HL-60/S4 treated with retinoic acid at 250 ng/mL for 4 days and 3 days (cell line): Measurements from ENCODE around the gene PRSS2.

ENCODE experiments used
- in situ Hi-C: fragments of 300-500 bp; cut with MboI; formaldehyde crosslinking; loops from 2 replicates; pipeline ENCODE4 v1.7.0; 2022; ENCODE audit warnings: low sequenced_read_pairs

PRSS2 gene

DNA sequence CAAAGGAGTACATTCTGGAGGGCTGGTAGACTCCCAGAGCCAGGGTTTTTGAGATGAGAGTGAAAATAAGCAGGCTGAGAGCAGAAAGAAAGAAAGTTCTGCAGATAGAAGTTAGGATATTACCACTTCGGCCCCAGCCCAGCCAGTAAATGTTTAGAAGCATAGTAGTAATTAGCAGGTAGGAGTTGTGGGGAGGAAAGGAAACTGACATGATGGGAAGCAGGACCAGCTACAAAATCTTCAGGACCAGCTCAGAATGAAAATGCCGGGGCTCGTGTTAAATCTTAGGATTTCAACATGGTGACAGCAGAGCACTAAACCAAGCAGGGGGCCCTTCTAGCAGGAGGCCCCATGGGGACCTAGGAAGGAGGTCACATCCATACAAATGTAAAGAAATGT is 28.7 kb downstream of the PRSS2 start:
- in situ Hi-C loops, result loop anchor here (25.0 kb wide), 1 partner anchor 162 kb away; no protein-coding TSS in a partner anchor

DNA sequence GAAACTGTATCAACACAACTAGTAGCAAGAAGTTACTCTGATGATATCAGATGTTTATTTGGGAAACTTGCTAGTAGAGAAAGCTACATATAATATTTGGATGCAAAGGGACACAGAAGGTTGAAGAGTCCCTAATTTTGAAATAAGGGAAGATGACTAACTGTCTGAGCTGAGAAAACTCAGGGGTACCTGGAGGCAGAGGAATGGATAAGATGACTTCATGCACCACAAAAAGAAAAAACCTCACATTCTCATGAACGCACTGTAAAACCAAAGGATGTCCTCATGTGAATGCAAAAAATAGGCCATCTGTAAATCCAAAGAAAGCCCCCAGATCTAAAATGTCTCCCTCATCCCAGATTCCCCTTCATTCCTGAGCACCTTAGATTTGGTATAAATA is 29.3 kb downstream of the PRSS2 start:
- in situ Hi-C loops, result no loop called here

DNA sequence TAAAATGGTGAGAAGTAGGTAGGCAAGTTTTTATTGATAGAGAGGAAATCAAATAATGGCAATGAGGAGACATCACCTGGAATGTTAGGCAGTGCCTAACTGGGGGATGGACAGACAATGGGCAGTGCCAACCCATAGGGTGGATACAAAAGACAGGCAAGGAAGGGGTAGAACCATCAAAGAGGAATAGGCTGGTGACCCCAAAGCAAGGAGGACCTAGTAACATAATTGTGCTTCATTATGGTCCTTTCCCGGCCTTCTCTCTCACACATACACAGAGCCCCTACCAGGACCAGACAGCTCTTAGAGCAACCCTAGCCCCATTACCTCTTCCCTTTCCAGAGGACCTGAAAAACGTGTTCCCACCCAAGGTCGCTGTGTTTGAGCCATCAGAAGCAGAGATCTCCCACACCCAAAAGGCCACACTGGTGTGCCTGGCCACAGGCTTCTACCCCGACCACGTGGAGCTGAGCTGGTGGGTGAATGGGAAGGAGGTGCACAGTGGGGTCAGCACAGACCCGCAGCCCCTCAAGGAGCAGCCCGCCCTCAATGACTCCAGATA is 30.0 kb downstream of the PRSS2 start:
- in situ Hi-C loops, result no loop called here

DNA sequence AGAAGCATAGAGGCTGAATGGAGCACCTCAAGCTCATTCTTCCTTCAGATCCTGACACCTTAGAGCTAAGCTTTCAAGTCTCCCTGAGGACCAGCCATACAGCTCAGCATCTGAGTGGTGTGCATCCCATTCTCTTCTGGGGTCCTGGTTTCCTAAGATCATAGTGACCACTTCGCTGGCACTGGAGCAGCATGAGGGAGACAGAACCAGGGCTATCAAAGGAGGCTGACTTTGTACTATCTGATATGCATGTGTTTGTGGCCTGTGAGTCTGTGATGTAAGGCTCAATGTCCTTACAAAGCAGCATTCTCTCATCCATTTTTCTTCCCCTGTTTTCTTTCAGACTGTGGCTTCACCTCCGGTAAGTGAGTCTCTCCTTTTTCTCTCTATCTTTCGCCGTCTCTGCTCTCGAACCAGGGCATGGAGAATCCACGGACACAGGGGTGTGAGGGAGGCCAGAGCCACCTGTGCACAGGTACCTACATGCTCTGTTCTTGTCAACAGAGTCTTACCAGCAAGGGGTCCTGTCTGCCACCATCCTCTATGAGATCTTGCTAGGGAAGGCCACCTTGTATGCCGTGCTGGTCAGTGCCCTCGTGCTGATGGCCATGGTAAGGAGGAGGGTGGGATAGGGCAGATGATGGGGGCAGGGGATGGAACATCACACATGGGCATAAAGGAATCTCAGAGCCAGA is 31.0 kb downstream of the PRSS2 start:
- in situ Hi-C loops, result no loop called here

DNA sequence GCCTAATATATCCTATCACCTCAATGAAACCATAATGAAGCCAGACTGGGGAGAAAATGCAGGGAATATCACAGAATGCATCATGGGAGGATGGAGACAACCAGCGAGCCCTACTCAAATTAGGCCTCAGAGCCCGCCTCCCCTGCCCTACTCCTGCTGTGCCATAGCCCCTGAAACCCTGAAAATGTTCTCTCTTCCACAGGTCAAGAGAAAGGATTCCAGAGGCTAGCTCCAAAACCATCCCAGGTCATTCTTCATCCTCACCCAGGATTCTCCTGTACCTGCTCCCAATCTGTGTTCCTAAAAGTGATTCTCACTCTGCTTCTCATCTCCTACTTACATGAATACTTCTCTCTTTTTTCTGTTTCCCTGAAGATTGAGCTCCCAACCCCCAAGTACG is 31.5 kb downstream of the PRSS2 start:
- in situ Hi-C loops, result no loop called here

DNA sequence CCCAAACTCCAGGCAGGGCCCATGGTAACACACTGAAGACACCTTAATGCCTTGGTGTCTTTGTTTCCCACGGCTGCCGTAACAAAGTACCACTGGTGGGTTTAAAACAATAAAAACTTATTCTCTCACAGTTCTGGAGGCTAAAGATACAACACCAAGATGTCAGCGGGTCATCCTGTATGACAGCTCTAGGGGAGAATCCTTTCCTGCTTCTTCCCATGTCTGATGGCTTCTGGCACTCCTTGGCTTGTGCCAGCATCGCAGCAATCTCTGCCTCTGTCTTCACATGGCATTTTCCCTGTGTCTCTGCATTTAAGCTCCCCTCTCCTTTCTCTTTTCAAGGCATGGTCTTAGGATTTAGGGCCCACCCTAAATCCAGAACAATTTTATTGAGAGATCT is 33.1 kb downstream of the PRSS2 start:
- in situ Hi-C loops, result no loop called here

DNA sequence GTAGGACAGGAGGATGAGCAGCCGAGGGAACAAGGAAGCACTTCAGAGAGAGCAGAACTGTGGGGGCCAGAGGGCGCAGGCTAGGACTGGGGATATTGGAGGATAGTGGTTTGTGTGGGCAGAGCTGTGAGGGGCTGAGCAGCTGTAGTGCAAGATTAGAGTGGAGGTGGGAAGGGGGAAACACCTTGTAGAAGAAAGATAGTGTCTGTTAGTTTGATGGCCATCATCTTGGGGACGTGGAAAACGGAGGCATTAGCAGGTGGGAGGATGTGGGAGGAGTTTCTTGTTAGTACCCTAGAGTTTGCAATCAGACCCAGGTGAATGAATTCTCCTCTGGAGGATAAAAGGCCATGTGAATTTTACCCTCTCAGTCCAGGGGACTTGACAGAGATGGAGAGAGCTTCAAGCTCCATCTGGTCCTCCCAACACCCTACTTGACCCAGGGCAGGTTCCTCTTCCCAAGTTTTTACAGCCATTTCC is 34.0 kb downstream of the PRSS2 start:
- in situ Hi-C loops, result no loop called here

DNA sequence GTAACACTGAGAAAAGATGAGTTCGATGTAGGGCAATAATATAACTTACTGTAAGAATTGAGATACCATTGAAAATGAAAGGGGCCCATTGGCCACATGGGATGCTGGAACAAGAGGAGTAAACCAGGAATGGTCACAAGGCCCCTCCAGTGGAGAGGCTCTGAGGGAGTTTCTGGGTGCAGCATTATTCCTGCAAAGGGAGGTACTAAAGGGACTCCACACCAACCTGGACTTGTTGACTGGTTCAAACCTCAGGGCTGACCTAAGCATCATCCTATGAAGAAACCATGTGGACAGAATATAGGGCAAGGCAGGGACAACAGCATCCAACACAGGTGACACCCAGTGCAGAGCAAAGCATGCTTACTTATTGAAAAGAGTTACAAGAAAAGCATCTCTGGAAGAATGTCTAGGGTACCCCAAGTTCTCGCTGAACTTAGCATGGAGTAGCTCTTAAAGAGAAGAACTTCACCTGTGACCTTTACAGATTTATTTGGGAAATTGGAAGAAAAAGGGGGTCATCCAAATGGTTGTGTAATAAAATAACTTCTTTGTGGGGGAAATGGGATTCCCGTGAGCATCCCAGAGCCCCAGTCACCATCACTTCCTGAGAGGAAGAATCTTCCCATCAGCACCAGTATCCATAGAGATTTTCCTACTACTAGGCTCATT is 34.7 kb downstream of the PRSS2 start:
- in situ Hi-C loops, result no loop called here

DNA sequence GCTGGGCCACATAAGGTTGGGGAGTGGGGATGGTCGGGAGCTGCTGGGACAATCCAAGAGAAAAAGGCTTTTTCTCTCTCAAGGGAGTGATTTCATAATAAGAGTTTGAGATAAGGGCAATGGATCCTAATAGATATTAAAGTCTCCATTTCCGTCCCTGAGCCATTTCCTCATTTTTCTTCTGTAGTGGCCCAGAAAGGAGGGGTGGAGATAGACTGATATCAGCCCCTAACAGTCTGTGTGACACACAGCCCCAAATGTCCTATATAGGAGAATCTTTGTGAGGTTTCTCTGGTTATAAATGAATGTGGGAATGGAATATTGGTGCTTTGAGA is 35.2 kb downstream of the PRSS2 start:
- in situ Hi-C loops, result no loop called here

DNA sequence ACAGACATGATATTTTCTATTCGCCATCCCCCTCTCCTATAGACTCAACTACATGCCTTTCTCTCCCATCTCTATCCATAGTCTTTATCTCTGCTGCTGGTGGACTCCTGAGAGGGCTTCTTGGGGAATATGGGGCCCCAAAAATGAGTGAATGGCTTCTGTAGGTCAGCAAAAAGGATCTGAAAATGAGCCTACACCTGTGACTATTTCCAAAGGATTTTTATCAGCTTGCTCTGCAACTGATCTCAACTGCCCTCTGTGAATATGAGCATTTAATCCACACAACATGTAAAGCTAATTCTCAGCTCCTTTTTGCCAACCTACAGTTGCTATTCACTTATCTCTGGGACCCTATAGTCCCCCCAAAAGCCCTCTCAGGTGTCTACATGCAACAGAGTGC is 36.2 kb downstream of the PRSS2 start:
- in situ Hi-C loops, result no loop called here

DNA sequence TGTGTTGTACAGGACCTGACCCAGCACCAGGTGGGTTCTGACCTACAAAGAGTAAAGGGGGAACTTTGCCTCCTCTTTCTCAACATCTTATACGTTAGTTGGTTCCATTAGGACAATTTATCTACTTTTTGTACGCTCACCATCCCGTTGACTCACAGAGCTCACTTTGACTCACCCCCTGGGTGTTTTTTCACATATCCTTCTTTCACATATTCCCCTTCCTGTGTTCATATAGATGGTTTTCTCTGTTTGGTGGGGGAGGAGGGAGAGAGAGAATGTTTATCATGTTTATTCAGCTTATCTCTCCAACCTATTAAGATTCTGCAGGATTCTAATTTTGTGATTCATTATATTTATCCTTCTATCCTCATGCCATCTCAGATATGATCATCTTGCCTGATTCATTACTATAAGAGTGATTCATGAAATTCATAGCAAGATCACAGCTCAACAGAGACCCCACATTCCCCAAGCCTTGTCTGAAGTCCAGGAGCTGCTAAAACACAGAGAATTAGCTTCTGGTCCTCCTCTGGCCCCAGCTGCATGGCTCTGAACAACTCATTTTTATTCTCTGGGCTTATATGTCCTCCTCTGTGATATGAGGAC is 37.2 kb downstream of the PRSS2 start:
- in situ Hi-C loops, result no loop called here

DNA sequence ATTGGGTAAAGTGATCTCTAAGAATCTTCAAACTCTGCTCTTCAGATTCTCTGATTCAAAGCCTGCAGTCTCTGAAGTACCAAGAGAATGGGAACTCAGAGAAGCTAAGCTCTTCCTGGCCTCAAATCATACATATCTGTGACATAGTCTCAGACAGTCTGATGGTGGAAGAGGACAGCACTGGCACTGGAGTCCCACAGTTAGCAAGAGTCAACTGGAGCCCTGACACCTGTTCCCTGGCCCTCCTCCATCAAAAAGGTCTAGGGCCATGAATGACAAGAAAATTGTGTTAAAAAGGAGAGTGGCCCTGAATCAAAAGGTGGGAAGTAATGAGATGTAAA is 37.7 kb downstream of the PRSS2 start:
- in situ Hi-C loops, result no loop called here

DNA sequence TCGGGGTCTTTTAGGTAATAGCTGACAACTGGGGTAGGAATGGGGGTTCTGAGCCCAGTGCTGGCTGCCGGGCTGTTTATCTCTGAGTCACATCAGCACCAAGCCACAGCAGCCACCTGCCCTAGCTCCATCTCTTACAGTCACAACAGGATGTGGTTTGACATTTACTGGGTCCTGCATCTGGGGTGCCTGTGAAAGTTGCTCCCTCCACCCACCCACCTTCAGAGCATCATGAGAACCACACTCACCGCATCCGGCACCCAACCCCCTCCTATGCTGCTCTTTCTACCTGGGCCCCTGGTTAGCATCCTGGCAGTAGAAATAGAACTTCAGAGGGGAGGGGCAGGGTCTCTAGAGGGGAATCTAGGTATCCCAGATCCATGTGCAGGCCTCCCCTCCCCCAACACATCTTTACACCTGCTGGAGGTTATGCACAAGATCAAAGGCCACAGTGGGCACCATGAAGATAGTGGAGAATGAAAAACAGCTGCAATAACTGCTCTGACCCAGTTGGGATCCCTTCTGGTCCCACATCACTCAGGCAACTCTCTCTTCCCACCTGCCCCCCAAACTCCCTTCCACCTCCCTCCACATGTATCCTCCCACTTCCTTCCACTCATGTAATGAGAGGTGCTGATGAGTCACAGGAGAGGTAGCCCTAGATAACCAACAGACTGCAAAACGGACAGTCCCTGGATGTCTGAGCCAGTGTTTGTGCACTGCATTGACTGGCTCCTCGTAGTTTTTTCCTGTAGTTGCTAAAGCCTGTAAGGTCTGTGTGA is 38.2 kb downstream of the PRSS2 start:
- in situ Hi-C loops, result no loop called here

DNA sequence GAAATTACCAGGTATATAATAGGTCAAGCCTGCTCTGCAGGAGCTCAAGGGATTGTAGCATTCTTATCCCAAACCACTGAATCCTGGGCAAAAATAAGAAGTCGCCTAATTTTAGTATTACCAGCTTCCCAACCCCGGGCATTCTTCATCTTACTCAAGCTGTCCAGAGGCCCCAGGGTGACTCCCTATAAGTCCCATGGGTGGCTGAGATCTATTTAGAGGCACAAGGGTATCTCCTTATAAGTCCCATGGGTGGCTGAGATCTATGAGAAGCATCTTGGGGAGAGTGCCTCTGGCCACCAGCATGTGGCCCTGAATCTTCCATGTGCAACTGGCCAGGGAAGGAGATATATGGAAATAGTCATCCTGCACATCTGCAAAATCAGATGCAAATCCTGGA is 38.9 kb downstream of the PRSS2 start:
- in situ Hi-C loops, result no loop called here

DNA sequence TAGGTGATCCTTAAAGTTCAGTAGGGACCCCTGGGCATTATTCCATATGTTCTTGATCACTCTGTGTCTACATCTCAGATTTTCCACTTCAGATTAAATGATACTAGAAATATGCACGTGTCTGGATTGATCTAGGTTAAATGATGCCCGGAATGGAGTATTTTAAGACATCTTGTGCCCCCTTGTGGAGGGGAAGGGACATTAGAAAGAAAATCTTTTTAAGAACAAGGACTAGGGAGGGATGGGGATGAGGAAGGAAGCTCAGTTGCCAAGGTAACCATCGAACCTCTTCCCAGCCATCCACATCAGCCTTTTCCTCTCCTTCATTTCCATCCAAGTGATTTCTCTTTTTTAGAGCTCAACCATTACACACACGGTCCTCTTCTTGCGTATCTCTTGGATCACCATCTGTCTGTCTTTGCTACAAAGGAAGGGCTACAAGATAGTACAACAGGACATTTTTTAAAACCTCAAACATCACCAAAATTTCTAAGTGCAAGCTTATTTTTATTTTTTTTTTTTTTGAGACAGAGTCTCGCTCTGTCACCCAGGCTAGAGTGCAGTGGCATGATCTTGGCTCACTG is 40.5 kb downstream of the PRSS2 start:
- in situ Hi-C loops, result no loop called here

DNA sequence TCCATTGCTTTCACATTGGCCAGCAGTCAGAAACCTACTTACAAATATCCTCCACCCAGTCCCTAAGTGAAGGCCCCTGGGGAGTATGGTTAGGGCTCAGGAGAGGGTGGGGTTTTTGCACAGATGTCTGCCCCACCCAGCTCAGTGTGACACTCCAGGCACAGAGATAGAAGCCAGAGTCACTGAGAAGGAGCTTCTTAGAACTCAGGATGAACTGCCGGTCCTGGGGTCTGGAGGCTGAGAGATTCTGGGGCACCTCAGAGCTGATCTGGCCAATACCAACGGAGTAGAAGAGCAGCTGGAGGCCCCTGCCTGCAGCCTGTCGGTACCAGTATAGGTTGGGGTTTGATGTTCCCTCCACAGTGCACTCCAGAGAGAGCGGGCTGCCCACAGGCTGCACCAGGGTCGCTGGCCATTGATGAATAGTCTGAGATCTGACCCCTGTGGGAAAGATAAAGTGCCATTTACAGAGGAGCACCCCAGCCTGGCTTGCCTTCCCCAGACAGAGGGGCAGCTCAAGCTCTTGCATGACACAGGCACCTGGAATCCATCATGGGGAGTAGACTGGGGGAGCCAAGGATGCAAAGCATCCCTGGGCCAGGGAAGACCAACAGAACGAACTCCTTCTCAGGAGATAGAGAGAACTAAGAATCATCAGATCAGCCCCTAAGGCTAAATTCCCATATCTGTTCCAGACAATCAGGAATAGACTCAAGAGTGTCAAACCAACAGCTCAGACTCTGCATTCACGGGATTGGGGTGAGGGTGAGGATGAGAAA is 41.9 kb downstream of the PRSS2 start:
- in situ Hi-C loops, result no loop called here

DNA sequence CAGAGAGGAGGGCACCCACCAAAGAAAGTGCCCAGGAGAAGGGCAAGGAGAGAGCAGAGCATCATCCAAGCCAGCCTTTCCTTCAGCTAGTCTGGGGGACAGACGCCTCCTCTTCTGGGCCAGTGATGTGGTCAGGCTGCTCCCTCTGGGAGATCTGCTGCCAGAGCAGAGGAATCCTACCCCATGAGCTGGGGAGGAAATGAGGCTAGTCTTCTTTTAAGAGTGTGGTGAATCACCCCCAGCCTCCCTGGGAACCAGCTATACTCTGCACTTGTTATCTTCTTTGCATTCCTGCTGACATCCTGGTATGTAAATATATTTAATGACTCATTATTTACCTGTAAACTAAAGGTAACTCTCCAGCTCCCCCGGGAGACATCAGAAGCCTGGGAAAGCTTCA is 42.5 kb downstream of the PRSS2 start:
- in situ Hi-C loops, result no loop called here

DNA sequence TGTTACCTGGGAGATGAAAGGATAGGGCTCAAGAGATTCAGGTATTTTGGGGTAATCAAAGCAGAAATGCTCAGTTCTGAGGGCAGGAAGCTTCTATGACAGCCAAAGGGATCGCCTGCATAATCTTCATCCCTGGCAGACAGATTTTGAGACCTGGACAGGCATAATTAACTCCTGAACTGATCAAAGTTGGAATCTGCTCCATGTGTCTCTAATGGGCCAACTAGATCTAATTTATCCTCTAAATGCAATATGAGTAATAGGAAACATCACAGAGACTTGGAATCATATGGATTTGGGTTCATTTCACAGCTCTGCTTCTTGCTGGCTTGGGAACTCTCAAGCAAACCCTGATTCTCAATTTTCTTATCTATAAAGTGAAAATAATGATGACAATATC is 42.9 kb downstream of the PRSS2 start:
- in situ Hi-C loops, result no loop called here

DNA sequence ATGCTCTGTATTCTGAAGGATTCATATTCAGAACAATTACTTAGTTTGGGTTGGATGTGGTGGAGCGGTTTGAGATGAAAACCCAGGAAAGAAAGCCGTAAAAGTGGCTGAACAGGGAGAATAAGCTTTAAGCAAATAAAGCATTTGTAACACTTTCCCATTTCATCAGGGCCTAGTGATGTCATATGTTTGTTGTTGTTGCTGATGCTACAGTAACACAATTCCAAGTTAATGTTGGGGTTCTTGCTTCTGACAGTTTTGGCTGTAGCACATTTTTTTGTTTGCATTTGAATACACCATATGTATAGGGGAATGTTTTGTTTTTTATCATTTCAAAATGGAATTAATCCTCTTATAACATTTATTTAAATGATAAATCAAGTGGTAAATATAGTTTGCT is 43.7 kb downstream of the PRSS2 start:
- in situ Hi-C loops, result no loop called here

DNA sequence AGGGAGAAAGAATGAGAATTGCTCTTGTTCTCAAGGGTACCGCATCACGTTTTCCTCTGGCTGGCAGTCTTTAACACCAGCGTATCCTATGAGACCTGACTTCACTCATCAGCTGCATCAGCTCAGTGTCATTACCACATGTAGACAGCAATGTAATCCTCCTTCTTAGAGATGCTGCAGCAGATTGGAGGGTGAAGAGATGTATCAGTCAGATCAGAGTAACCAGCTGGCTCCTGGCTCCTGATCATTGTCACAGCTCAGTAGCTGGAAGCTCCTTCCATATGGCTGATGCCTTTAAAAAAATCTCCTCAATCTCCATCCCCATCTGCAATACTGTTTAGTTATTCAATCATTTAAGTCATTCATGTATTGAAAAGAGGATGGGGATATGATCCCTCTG is 44.4 kb downstream of the PRSS2 start:
- in situ Hi-C loops, result no loop called here
